ENCODE measurements around the gene ASB12.
"Not testable (repeated sequence)": the region's sequence is repeated elsewhere in the genome, so short reads cannot be mapped to it uniquely, and the experiment has no call there.

The ASB12 gene, protein sequence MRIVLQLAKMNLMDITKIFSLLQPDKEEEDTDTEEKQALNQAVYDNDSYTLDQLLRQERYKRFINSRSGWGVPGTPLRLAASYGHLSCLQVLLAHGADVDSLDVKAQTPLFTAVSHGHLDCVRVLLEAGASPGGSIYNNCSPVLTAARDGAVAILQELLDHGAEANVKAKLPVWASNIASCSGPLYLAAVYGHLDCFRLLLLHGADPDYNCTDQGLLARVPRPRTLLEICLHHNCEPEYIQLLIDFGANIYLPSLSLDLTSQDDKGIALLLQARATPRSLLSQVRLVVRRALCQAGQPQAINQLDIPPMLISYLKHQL

DNA sequence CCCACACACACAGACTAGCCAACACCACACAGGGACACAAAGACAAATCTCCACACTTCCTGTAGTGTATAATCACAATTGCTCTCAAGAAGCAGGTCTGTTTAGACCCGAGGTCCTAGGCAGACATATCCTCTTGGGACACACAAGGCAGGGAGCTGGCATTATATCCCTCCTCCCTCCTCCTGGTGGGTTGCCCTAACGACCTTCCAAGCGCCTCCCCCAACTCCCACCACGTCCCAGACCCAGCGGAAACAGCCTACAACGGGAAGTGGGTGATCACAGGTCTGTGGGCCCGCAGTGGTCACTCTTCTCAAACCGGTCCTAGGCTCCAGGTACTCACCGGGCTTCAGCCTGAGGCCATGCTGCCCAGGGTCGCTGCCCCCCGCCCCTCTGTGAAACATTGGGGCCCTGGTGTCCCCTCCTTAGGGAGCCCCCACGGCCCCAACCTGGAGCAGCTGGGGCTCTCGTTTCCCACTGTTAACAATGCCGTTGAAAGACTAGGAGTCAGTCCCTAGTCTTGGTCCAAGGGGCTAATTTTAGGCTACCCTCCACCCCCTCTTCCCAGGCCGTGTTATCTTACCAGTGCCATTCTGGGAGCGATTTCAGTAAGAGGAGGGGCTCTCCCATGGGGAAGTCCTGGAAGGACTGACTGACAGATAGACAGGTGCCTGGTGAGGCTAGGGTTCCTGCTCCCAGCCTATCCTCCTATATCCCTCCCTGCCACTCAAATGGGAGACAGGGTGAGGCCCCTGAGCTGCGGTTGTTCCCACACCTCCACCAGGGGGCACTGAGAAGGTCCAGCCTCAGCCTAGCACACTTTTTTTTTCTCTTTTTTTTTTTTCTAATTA lies at the start of gene ASB12:
TSS of gene ASB12 (minus strand) at position 485 of the 848 bp plus-strand sequence. CDS start 4,957 bp downstream, outside the sequence.
- DNase-seq (ENCODE audit: low read depth) = no peak

DNA sequence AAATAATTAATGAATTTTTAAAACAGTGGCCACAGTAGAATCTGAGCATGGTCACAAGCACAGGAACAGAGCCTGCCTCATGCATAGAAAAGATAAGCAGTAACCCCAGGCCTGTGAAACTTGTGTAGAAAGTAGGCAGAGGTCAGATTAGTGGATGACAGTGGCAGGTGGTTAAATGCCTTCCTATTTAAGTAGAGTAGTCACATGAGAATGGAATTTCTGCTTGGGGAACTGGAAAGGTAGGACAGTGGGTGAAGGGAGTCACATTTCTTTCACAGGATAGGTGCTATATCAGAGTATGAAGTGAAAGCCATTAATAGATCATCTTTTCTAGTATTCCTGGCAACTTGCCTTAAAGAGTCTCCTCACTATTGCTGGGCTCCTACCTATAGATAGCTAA lies 34.9 kb upstream of the ASB12 start:
- no peak for DNase-seq (ENCODE audit: low read depth)

GRCh38 chrX:64229154-64229553 lies 1.3 kb downstream of the ASB12 start:
- DNase-seq (ENCODE audit: low read depth) = no peak

DNA sequence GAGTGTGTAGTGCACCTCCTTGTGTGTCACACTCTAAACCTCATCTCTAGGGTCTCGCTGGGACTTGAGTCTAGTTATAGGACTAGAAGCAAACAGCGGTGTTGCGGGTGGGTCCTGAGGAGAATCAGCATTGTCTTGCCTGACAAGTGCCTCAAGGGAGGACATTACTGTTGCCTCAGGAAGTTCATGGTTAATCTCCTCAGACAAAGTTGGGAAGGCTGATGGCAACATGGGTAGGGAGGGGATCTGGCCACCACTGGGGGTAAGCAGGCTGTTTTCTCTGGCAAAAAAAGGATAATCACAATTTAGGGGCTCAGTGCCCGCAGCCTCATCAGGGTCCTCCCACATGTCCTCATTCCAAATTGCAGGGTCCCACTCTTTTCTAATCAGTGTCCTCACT lies 12.4 kb downstream of the ASB12 start:
- DNase-seq (ENCODE audit: low read depth) = no peak

- not testable (repeated sequence) for DNase-seq (ENCODE audit: low read depth)
Observed at GRCh38 chrX:64213989-64214388, 16.4 kb downstream of the ASB12 start.

GRCh38 chrX:64206556-64207162 lies 23.7 kb downstream of the ASB12 start:
- DNase-seq (ENCODE audit: low read depth) = no peak

- DNase-seq (ENCODE audit: low read depth) = peak; percentile 76
Observed at GRCh38 chrX:64205735-64206501, 24.5 kb downstream of the ASB12 start.

- no peak for DNase-seq (ENCODE audit: low read depth)
Observed at GRCh38 chrX:64205441-64205734, 25.0 kb downstream of the ASB12 start, which contains the start of gene AMER1. Gene AMER1, minus strand, starts transcription at chrX:64205708. Its CDS starts 12,422 bp downstream, at chrX:64193286.

DNA sequence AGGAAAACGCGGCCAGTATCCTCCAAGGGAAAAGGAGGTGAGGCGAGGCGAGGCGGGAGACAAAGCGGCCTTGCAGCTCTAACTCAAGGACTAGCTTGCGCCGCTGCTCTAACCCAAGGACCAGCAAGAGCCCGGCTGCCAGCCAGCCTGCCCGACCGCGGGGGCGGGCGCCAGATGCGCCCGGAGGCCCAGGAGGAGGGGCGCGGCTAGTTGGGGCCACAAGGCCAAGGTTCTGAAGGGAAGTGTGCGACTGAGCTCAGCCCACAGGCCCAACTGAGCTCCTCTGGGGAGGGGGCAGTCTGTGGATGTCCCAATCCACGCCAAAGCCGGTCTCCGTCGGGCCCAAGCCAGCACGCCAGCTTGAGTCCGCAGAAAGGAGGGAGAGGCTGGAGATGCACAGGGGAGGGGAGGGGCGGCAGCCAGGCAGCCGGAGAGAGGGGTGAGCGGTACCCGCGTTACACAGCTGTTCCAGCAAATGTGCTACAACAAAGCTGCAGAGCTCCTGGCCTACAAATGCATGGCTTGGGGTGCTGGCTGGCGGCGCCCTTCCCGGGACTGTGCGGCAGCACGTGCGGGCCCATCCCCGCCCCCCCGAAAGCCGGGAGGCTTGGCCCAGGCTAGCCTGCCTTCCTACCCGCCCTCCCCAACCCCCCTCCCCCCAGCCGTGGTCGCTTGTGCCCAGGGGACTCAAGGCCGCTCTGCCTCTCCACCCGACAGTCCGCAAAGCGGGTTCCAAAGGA lies 25.5 kb downstream of the ASB12 start:
- DNase-seq (ENCODE audit: low read depth) = no peak

DNA sequence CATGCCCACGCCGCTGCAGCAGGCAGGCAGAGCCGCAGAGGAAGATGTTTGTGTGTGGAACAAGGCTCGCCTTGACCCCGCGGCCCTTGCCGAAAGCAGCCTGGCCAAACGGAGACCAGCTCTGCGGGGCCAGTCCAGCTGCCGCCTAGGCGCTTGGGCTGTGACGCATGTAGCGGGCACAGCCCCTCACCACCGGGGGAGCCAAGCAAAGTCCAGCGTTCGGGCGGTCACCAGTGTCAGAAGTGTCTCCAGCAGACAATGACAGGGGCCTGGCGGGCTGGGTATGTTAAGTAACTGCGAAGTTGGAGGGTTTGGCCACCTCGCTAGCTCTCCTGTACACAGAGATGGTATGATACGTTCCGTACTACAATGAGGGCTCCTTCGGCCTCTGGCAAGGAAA lies 26.2 kb downstream of the ASB12 start:
- no peak for DNase-seq (ENCODE audit: low read depth)

GRCh38 chrX:64202808-64203325 lies 27.5 kb downstream of the ASB12 start:
- no peak for DNase-seq (ENCODE audit: low read depth)

DNA sequence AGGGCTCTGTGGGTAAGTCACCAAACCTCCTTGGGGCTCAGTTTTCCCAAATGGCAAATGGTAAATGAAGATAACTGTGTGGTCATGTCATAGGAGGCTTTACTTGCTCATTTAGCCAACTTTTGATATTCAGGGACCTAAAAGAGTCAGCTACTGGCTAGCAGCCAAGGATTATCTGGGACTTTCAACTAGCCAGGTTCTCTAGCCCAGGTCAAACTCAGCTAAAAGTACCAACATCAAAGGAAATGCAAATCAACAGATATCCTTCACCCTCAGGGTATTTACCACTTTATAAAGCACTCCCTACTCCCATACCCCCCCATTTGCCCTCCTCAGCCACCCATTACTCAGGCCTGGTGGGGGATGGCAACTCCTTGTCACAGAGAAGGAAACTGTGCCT lies 32.4 kb downstream of the ASB12 start:
- no peak for DNase-seq (ENCODE audit: low read depth)

DNA sequence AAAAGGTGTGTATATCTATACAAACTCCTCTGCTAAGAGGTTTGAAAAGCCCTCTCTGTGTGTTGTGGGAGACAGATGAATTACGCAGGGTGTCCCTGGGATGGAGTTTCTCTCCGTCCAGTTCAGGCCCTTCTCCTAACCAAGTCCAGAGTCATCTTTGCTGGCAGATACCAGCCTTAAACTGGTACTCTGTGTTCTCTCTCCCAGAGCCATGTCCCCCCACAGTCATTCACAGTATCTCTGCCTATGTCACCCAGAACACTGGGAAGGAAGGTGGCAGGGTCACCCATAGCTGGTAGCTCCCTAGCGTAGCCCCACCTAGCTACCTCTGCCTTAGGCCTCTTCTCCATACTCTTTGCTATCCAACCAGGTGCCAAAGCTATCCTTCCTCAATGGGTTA lies 33.8 kb downstream of the ASB12 start:
- DNase-seq (ENCODE audit: low read depth) = no peak

DNA sequence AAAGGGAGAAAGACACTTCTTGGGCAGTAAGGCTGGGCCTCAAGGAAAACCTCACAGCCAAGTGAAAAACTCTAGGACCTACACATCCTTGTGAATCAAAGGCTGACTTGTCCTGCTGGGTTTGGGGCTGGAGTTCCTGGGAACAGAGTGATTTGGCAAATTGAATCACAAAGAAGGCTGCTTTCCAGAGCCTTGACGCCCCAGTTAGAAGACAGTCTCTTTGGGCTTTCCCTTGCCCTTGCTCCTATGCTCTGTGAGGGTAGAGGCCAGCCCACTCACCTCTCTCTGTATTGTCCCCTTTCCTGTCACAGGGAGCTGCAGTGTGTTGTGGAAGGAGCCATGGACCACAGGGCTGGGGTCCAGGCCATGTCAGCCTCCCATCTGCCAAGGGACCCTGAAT lies 34.5 kb downstream of the ASB12 start:
- no peak for DNase-seq (ENCODE audit: low read depth)

DNA sequence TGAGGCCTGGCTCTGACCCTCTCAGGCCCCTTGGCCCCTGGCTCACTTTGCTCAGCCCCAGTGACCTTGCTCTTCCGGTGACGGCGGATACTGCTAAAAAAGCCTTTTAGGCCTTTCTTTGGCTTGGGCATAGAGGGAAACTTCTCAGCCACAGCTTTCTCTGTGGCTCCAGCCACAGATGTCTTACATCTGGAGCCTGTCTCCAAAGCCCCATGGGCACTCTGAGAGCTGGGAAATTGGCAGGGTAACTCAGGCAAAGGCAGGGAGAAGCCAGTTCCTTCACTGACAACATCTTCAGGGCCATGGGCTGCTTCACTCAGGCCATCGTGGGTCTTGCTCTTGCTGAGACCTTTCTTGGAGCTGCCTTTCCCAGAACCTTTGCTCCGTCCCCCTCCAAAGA lies 37.7 kb downstream of the ASB12 start:
- DNase-seq (ENCODE audit: low read depth) = no peak

DNA sequence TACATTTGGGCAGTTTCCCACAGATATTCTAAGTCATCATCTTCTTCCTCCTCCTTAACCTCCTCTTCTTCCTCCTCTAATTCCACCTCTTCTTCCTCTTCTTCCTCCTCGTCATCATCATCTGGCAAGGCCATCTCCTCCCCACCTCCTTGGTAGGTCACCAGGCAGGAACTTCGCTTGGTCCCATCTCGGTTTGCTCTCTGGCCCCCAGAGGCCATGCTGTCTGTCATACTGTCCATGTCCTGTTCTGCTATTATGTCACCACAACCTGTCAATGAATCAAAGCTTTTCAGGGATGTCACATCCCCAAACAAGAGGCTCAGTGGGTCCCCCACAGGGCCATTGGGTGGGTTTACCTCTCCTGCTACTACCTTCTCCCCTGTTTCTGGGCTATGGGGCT lies 38.4 kb downstream of the ASB12 start:
- DNase-seq (ENCODE audit: low read depth) = no peak

DNA sequence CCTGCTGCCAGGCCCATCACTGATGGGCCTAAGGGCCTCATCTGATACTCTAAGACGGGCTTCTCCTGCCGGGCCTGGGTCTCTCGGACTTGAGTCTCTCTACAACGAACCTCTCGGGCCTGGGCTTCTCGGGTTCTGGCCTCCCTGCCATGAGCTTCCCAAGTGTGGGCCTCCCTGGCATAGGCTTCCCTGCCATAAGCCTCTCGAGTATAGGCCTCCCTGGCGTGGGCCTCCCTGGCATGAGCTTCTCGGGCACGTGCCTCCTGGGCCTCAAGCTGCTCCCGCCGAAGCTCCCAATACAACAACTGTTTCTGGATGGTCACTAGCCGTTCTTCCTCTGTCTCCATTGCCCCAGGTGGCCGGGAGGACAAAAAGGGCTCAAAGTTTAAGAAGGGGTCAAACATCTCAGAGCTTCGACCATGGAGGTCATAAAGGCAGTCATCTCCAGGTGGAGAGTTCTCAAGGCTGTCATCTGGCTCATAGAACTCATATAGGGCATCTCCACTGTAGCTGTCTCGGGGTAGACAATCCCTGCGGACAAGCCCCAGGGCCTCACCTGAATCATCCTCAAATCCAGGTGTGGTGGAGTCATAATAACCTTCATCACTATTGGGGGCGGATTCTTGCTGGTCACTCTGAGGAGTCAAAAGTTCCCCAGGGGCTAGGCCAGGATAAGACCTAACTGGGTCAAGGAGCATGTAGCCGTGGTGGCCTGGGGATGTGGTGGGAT lies 39.0 kb downstream of the ASB12 start:
- DNase-seq (ENCODE audit: low read depth) = no peak

DNA sequence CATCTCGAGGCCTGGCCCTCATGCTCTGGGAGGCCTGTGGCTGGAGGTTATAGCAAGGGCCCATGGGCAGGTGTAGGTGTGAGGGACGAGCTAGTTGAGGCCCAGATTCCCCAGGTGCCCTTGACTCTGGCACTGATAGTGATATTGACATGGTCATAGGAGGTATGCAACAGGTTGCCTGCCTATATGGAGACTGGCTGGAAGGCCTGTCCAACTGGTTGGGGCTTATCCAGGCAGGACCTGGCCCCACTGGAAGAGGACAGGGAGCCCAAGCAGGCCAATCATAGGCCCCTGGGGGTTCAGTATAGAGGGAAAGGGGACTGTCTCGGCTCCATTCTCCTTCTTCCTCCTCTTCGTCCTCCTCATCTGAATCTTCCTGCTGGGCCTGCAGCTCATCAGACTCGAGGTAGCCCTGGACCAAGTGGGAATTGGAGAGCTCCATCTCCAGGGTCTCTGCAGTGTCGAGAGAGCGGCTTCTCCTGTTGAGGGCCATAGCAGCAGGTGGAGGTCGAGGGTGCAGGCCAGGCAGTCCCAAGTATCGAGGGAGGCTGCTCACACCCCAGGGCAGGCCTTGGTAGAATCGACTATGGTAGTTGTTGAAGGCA lies 40.2 kb downstream of the ASB12 start:
- DNase-seq (ENCODE audit: low read depth) = no peak

DNA sequence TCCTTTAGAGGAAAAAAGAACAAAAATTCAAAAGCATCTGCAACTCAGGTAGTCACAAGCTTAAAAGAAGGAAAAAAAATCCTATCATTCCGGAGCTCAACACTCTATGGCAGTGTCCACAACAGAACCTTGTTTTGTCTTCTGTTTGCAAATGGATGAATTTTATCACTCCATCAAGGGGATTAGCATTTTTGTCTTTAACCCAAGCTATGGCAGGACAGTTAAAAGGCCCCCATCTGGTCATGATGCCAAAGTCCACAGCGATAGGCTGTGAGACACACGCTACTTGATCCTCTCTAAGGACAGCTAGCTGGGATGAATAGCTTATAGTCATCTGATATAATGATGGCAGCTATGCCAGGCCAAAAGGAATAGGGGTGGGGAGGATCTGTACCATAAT lies 41.5 kb downstream of the ASB12 start:
- DNase-seq (ENCODE audit: low read depth) = no peak

- no peak for DNase-seq (ENCODE audit: low read depth)
Observed at GRCh38 chrX:64187762-64188150, 42.7 kb downstream of the ASB12 start.
